GM23338 (cell line): Measurements from ENCODE around the gene AGBL4. TPM values are rescaled to one million over a fixed set of nuclear protein-coding genes. Genes with fewer than 3 reads are reported as not detected.

Source experiments
- ATAC-seq: fragments of 200-7000 bp; cut with Tn5 transposase; 3 replicates; pipeline ENCODE4 v1.9.1; 2020
- DNase-seq: peaks from one replicate; pipeline ENCODE4 v3.0.0-alpha.2; 2015; ENCODE audit warnings: low spot score
- H2AFZ ChIP-seq: fragments of 200-600 bp; sonication (generic); 2 replicates; pipeline ENCODE4 v1.8.0; 2016; ENCODE audit warnings: antibody characterized with exemption, mild to moderate bottlenecking, moderate library complexity
- H3F3A ChIP-seq: fragments of 200-600 bp; sonication (generic); replicated peaks from 2 replicates; pipeline ENCODE4 v1.8.0; 2017; ENCODE audit warnings: antibody characterized with exemption, mixed run types, low read depth
- H3K27ac ChIP-seq: fragments of 200-600 bp; sonication (generic); 2 replicates; pipeline ENCODE4 v1.6.1; 2016; ENCODE audit warnings: low read depth
- H3K27me3 ChIP-seq: fragments of 200-600 bp; sonication (generic); 2 replicates; pipeline ENCODE4 v1.8.0; 2016; ENCODE audit warnings: mild to moderate bottlenecking, mixed run types, moderate library complexity; ENCODE audit not compliant: insufficient read depth
- H3K36me3 ChIP-seq: fragments of 200-600 bp; sonication (generic); 2 replicates; pipeline ENCODE4 v1.8.0; 2016; ENCODE audit warnings: mild to moderate bottlenecking; ENCODE audit not compliant: insufficient read depth
- H3K4me1 ChIP-seq: fragments of 200-600 bp; sonication (generic); 2 replicates; pipeline ENCODE4 v1.8.0; 2016; ENCODE audit warnings: mild to moderate bottlenecking, moderate library complexity; ENCODE audit not compliant: insufficient read depth
- H3K4me2 ChIP-seq: fragments of 200-600 bp; sonication (generic); 2 replicates; pipeline ENCODE4 v1.7.1; 2017; ENCODE audit warnings: mixed run types
- H3K4me3 ChIP-seq: fragments of 200-600 bp; sonication (generic); 2 replicates; pipeline ENCODE4 v1.6.1; 2016; ENCODE audit warnings: mixed run types
- H3K79me2 ChIP-seq: fragments of 200-600 bp; sonication (generic); replicated peaks from 2 replicates; pipeline ENCODE4 v1.8.0; 2017; ENCODE audit warnings: mild to moderate bottlenecking; ENCODE audit not compliant: insufficient read depth
- H3K9me2 ChIP-seq: fragments of 200-600 bp; sonication (generic); 2 replicates; pipeline ENCODE4 v1.8.0; 2017; ENCODE audit not compliant: insufficient read depth
- H4K20me1 ChIP-seq: fragments of 200-600 bp; sonication (generic); replicated peaks from 2 replicates; pipeline ENCODE4 v1.8.0; 2017; ENCODE audit warnings: mild to moderate bottlenecking; ENCODE audit not compliant: insufficient read depth
- H3K27ac Mint-ChIP-seq: 2 replicates; pipeline ENCODE4 v1.8.0; 2020; ENCODE audit warnings: inconsistent platforms, mild to moderate bottlenecking, moderate library complexity, mixed read lengths
- H3K27me3 Mint-ChIP-seq: 3 replicates; pipeline ENCODE4 v1.8.0; 2022; ENCODE audit warnings: low read depth, mild to moderate bottlenecking, moderate library complexity, mixed read lengths, inconsistent platforms; ENCODE audit not compliant: insufficient read depth, poor library complexity
- H3K36me3 Mint-ChIP-seq: 3 replicates; pipeline ENCODE4 v1.8.0; 2021; ENCODE audit warnings: low read depth, mild to moderate bottlenecking, inconsistent platforms, moderate library complexity, mixed read lengths
- H3K4me1 Mint-ChIP-seq: 3 replicates; pipeline ENCODE4 v1.8.0; 2020; ENCODE audit warnings: mild to moderate bottlenecking, inconsistent platforms, mixed read lengths
- H3K4me3 Mint-ChIP-seq: 3 replicates; pipeline ENCODE4 v1.8.0; 2021; ENCODE audit warnings: moderate library complexity, mild to moderate bottlenecking, inconsistent platforms, mixed read lengths
- H3K9me3 Mint-ChIP-seq: 3 replicates; pipeline ENCODE4 v1.8.0; 2020; ENCODE audit warnings: moderate library complexity, mild to moderate bottlenecking, inconsistent platforms, mixed read lengths
- CREB1 ChIP-seq: fragments of 250-450 bp; sonication (Bioruptor Pico); IDR thresholded peaks from 2 replicates; pipeline ENCODE4 v1.5.0; 2020; ENCODE audit warnings: low read depth, mild to moderate bottlenecking, moderate library complexity
- CTCF ChIP-seq, 2 experiments: fragments of 200-600 bp in 1 of 2; sonication (generic) in 1 of 2; conservative IDR thresholded peaks; 2 replicates each; pipeline versions ENCODE4 v1.5.1 to v1.6.1; 2016 to 2017; ENCODE audit warnings: antibody characterized with exemption in 2 of 2, low read depth in 2 of 2, mild to moderate bottlenecking in 2 of 2, moderate library complexity in 1 of 2
- ETS1 ChIP-seq: IDR thresholded peaks from 2 replicates; pipeline ENCODE4 v1.6.1; 2016; ENCODE audit warnings: antibody characterized with exemption
- EZH2 ChIP-seq: fragments of 200-600 bp; sonication (generic); IDR thresholded peaks from one replicate; pipeline ENCODE4 v1.8.0; 2017; ENCODE audit warnings: antibody characterized with exemption, mild to moderate bottlenecking, low read depth; ENCODE audit not compliant: unreplicated experiment
- EZH2phosphoT487 ChIP-seq: fragments of 200-600 bp; sonication (generic); IDR thresholded peaks from one replicate; pipeline ENCODE4 v1.8.1; 2018; ENCODE audit warnings: antibody characterized with exemption; ENCODE audit not compliant: unreplicated experiment
- JUNB ChIP-seq: IDR thresholded peaks from one replicate; pipeline ENCODE4 v1.6.1; 2016; ENCODE audit warnings: antibody characterized with exemption; ENCODE audit not compliant: unreplicated experiment
- NANOG ChIP-seq: IDR thresholded peaks from 2 replicates; pipeline ENCODE4 v1.6.1; 2016; ENCODE audit warnings: antibody characterized with exemption, borderline replicate concordance
- POLR2AphosphoS5 ChIP-seq: IDR thresholded peaks from 2 replicates; pipeline ENCODE4 v1.6.1; 2016; ENCODE audit warnings: antibody characterized with exemption, low read depth
- REST ChIP-seq: IDR thresholded peaks from one replicate; pipeline ENCODE4 v1.6.1; 2018; ENCODE audit warnings: antibody characterized with exemption; ENCODE audit not compliant: unreplicated experiment
- ZNF114 ChIP-seq: fragments of 250-450 bp; sonication (Bioruptor Pico); IDR thresholded peaks from 2 replicates; pipeline ENCODE4 v1.5.0; 2020; ENCODE audit warnings: mild to moderate bottlenecking, moderate library complexity
- polyA plus RNA-seq: library from polyadenylated mRNA; unstranded; fragments of >200 nt; fragmentation: Nextera tagmentation; extraction: Ambion mirVana; gene quantifications from 2 replicates; pipeline ENCODE4 v1.2.1, GENCODE V29; 2016
- total RNA-seq: library from RNA; depleted of rRNA; stranded (reverse); fragments of >200 nt; shearing (Covaris generic); gene quantifications from 2 replicates; pipeline ENCODE4 v1.2.3, GENCODE V29; 2014

AGBL4 gene
- total and polyA plus RNA-seq, 2 experiments from 2014 or later = 0.91 to 1.5 TPM

GRCh38 chr1:48720929-48721328 is 1302.8 kb downstream of the AGBL4 start (continued):
- TF ChIP-seq REST = no peak
- no peak for TF ChIP-seq NANOG
- no peak for TF ChIP-seq POLR2AphosphoS5
- TF ChIP-seq ZNF114 = no peak

GRCh38 chr1:48718705-48719104 is 1305.0 kb downstream of the AGBL4 start:
- peaks cover 3% of the 10 kb centered on the region for H3K27me3 Mint-ChIP-seq
- H3K9me3 Mint-ChIP-seq = no peaks in the 10 kb centered on the region
- TF ChIP-seq ETS1 = no peak
- TF ChIP-seq EZH2phosphoT487 = no peak
- TF ChIP-seq NANOG = no peak
- TF ChIP-seq EZH2 = no peak
- no peak for TF ChIP-seq CREB1
- no peak for TF ChIP-seq CTCF (conservative IDR thresholded peaks at IDR 0.05; ENCODE audit: low read depth in 2 of 2)
- no peak for TF ChIP-seq REST
- TF ChIP-seq JUNB = no peak

More at GRCh38 chr1:48718705-48719104, 1305.0 kb downstream of the AGBL4 start:
- no peak overlapping the region for H3K4me3 Mint-ChIP-seq
- Histone ChIP-seq H3K4me3 (no peak overlapping the region), H4K20me1 (no peaks in the 10 kb centered on the region), H3F3A (no peaks in the 10 kb centered on the region), H3K27me3 (no peaks in the 10 kb centered on the region), H2AFZ (no peak overlapping the region), H3K36me3 (no peaks in the 10 kb centered on the region), H3K4me1 (no peaks in the 10 kb centered on the region), H3K9me2 (0 out of 2 replicates have a peak, but pooled peaks cover 4% of the 10 kb centered on the region), H3K27ac (no peak overlapping the region), H3K79me2 (no peaks in the 10 kb centered on the region), H3K4me2 (no peak overlapping the region)
- H3K4me1 Mint-ChIP-seq = no peaks in the 10 kb centered on the region; the same call in 2 of the 3 replicates
- no peak overlapping the region for H3K27ac Mint-ChIP-seq
- DNase-seq (no peak), ATAC-seq (no peak)
- H3K36me3 Mint-ChIP-seq = no peaks in the 10 kb centered on the region
